HTR-8/SVneo (cell line): ENCODE data around the gene VAV1.
"Not testable (repeated sequence)": the region's sequence is repeated elsewhere in the genome, so short reads cannot be mapped to it uniquely, and the experiment has no call there.

Experiments
- DNase-seq: peaks from one replicate; pipeline ENCODE4 v3.0.0; 2011; ENCODE audit warnings: low spot score, mixed read lengths; ENCODE audit not compliant: insufficient read length
- FAIRE-seq: peaks from 2 replicates; lab custom pipeline; 2011; peaks lifted over from hg19 to GRCh38; lab: Jason Lieb, UNC

The VAV1 gene

DNA sequence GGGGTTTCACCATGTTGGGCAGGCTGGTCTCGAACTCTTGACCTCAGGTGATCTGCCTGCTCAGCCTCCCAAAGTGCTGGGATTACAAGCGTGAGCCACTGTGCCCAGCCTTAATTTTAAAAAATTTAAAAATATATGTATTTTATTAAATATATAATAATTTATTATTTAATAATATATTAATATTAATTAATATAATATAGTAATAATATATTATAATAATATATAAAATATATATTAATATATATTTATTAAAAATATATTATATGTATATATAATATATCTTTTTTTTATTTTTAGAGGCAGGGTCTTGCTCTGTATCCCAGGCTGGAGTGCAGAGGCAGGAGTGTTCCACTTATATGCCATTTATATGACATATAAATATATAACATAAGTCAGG, 61.9 kb downstream of the VAV1 start:
- no peak for FAIRE-seq

DNA sequence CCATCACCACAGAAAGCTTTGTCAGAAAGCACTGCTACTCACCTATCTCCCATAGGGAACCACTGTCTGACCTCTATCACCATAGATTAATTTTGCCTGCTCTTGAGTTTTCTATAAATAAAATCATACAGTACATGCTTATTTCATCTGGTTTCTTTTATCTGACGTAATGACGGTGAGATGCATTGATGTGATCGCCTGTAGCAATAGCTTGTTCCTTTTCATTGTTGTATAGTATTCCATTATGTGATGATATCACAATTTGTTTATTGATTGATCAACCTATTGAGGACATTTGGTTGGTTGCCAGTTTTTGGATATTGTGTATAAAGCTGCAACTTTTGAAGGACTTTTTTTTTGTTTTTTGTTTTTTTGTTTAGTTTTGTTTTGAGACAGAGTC, 63.0 kb downstream of the VAV1 start:
- FAIRE-seq (no peak), DNase-seq (no peak)

More for the DNA sequence above, 61.9 kb downstream of the VAV1 start:
- DNase-seq, result no peak

DNA sequence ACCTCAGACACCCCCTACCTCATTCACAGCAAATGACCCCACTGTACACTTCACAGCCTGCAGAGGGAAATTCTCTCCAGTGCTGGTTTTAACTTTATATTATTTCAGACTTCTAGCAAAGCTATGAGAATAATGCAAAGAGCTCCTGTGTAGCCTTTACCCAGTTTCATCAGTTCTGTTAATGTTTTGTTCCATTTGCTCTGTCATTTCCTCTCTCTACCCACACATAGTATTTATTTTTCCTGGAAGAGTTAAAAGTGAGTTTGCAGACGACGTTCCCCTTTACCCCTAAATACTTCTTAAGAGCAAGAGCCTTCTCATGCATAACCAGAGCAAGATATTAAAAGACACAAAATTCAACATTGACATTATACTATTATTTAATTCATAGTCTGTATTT, 65.0 kb downstream of the VAV1 start:
- DNase-seq, result no peak
- no peak for FAIRE-seq

DNA sequence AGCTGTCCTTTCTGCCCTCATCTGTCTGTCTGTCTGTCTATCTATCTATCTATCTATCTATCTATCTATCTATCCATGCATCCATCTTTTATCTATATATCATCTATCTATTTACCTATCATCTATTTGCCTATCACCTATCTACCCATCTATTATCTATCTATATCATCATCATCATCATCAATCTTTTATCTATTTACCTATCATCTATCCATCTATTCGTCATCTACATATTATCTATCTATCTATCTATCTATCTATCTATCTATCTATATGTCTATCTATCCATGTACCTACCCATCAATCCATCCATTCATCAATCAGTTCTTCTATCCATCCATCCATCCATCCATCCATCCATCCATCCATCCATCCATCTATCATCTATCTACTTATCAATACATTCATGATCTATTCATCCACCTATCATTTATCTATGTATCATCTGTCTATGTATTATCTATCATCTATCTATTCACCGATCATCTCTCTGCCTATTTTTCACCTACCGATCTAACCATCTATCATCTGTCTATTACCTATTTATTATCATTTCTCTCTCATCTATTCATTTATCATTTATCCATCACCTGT, 65.7 kb downstream of the VAV1 start:
- DNase-seq (no peak), FAIRE-seq (no peak)

DNA sequence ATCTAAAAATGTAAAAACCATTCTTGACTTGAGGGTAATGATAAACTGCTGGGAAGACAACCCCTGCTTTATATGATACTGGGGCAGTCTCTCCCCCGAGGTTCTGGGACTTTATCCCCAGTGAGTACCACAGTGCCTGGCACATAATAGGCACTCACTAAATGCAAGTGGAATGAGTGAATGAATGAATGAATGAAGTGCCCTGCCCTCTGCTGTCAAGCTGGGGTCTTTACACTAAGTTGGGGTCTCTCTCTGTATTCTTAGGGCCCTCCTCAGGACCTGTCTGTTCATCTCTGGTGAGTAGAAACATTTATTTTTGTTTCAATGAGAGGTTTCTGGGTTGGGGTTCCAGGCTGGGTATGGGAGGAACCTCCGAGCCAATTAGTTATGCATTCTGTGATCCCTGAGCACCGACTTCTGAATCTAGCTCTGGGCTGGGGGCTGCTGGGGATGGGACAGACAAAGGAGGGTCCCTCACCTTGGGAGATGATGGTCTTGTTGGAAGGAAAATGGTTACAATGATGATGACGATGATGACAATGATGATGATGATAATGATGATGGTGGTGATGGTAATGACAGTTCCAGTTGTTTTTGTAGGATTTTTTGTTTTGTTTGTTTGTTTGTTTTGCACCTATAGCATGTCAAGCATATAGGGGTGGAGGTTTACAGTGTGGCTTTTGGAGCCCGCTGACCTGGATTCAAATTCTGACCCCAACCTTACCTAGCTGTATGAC, 70.5 kb downstream of the VAV1 start:
- FAIRE-seq, result no peak
- DNase-seq, result no peak

DNA sequence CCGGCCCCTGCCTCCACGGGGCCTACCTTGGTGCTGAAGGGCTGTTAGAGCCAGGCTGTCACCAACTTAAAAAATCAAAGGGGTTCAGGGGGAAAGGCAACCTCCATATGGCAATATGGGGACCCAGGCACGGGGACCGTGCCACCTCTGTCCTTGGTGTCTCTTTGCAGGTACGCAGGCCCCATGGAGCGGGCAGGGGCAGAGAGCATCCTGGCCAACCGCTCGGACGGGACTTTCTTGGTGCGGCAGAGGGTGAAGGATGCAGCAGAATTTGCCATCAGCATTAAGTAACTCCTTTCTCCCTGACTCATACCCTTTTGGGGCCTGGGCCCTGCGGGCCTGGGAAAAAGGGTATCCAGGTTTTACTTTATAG, 75.3 kb downstream of the VAV1 start:
- DNase-seq (no peak), FAIRE-seq (no peak)

DNA sequence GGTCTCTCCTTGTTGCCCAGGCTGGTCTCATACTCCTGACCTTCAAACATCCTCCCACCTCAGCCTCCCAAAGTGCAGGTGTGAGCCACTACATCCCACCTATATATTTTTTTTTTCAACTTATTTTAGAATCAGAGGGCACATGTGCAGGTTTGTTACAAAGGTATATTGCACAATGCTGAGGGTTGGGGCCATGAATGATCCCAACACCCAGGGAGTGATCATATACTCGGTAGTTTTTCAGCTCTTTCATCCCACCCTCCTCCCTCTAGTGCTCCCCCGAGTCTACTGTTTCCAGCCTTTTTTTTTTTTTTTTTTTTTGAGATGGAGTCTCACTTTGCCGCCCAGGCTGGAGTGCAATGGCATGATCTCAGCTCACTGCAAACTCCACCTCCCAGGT, 76.5 kb downstream of the VAV1 start:
- DNase-seq, result no peak
- FAIRE-seq, result no peak

DNA sequence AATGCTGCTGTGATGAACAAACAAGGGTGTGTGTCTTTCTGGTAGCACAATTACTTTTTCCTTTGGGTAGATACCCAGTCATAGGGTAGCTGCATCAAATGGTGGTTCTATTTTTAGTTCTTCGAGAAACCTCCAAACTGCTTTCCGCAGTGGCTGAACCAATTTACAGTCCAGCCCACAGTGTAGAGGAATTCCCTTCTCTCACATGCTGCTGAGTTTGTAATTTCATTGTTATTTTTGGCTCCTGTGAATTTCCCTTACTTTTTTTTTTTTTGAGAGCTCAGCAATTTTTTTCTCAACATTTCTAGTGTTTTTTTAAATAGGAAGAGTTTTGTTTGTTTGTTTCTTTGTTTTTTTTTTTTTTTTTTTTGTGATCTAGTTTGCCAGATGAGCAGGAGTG, 77.4 kb downstream of the VAV1 start:
- no peak for DNase-seq
- no peak for FAIRE-seq

DNA sequence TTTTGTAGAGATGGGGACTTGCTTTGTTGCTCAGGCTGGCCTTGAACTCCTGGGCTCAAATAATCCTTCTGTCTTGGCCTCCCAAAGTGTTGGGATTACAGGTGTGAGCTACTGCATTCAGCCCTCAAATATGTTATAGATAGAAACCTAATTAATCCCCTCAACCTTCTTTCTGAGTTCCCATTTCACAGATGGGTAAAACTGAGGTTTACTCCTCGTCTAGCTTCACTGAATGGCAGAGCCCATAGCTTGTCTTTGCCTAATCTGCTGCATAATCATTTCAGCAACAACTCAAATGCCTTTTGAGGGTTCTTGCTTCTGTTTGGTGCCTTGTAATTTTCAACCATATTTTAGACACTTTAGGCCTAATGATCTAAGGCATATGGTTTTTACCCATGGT, 78.9 kb downstream of the VAV1 start:
- DNase-seq (no peak), FAIRE-seq (no peak)

DNA sequence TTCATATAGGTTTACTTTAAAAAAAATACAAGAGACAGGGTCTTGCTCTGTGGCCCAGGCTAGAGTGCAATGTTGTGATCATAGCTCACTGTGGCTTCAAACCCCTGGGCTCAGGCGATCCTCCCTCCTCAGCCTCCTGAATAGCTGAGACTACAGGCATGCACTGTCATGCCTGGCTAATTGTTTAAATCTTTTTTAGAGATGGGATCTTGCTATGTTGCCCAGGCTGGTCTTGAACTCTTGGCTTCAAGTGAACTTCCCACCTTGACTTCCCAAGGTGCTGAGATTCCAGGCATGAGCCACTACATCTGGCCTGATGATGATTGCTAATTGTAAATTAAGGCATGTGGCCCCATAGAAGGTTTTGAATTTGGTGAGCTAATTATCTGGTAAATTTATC, 79.5 kb downstream of the VAV1 start:
- DNase-seq (no peak), FAIRE-seq (no peak)

DNA sequence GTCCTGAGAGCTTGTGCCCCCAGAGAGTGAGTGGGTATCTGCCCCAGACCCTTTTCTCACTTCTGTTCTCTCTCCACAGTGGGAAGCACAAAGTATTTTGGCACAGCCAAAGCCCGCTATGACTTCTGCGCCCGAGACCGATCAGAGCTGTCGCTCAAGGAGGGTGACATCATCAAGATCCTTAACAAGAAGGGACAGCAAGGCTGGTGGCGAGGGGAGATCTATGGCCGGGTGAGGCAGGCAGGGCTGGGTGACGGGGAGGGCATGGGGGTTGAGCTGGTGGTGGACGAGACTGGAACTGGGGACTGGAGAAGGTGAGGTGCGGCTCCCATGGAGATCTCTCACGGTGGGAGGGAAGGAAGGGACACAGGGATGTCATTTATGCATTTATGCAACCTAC, 81.4 kb downstream of the VAV1 start:
- FAIRE-seq (no peak), DNase-seq (no peak)

DNA sequence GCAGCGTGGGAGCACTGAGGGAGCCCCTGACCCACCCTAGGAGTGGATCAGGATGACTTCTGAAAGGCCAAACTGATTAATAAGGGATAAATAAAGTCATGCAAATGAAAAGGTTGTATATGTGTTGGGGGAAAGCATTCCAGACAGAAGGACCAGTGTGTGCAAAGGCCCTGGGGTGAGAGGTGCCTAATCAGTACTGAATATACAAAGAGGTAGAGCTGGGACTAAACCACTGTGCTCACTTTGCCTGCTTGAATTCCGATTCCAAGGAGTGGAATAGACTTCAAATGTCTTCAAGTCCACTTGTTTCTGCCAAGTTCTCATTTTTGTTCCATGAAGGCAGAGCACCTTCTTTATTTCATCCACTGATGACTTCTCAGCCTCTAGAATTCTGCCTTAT, 82.2 kb downstream of the VAV1 start:
- DNase-seq (no peak), FAIRE-seq (no peak)

DNA sequence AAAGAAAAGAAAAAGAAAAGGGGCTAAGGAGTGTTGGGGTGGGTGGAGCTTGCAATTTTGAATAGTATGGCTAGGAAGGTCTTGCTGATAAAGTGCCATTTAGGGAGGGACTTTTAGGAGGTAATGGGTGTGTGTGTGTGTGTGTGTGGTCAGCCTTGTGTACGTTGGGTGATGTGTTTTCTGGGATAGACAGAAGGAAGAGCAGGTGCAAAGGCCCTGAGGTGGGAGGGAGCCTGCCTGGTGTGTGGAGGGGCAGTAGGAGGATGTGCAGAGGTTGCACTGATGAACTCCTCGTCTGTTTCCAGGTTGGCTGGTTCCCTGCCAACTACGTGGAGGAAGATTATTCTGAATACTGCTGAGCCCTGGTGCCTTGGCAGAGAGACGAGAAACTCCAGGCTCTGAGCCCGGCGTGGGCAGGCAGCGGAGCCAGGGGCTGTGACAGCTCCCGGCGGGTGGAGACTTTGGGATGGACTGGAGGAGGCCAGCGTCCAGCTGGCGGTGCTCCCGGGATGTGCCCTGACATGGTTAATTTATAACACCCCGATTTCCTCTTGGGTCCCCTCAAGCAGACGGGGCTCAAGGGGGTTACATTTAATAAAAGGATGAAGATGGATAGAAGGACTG, 84.4 kb downstream of the VAV1 start:
- FAIRE-seq (no peak), DNase-seq (no peak)

DNA sequence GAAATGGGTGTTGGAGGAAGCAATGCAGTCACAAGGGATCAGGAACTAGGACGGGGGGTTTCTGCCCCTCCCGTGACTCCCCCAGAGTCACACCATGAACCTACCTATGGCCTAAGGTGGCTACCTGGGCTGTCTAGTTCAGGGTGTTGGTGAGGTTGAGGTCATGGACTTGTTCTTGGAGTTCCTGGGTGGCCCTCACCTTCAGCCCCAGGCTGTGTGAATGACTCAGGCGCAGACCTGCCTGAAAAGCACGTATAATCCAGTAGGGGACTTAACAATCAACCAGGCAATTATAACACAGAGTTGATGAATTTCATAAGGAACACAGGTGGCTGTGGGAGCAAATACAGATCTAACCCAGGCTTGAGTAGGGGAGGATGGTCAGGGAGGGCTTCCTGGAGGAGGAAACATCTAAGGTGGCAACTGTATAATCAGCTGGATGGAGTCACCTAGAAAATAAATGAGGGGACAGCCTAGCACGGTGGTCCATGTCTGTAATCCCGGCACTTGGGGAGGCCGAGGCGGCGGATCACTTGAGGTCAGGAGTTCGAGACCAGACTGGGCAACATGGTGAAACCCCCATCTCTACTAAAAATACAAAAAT, 89.3 kb downstream of the VAV1 start:
- FAIRE-seq, result no peak
- DNase-seq, result no peak

DNA sequence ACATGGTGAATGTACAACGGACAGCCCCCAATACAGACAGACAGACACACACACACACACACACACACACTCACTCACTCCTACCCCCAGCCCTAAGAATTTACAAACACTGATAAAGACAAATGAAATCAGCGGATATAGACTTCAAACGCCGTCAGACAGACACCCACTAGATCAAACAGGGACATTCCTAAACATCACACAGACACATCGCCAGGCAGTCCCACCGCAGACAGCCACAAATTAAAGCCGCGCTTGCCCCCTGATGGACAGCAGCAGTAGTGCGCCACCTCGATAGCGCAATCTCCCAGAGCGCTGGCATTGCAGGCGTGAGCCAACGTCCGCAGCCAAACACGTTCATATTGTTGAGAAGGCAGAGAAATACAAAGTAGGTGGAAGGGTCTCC, 90.2 kb downstream of the VAV1 start:
- peak; percentile 93 for DNase-seq
- FAIRE-seq, result peak; percentile 82

DNA sequence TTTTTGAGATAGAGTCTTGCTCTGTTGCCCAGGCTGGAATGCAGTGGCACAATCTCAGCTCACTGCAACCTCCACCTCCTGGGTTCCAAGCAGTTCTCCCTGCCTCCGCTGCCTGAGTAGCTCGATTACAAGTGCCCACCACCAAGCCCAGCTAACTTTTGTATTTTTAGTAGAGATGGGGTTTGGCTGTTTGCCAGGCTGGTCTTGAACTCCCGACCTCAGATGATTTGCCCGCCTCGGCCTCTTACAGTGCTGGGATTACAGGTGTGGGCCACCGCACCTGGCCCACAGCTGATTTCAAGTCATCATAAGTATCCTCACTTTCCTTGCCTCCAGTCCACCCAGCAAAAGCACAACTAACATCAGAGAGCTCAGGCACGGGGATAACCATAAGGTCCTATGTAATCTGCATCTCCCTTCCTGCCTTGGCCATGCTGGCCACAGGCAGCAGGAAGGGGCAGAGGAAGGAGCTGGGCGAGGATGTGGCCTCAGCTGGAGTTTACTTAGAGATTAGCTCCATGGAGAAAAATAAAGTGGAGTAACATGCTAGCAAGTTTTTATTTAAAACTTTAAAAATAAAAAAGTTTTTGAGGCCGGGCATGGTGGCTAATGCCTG, 91.9 kb downstream of the VAV1 start:
- FAIRE-seq (no peak), DNase-seq (no peak)

DNA sequence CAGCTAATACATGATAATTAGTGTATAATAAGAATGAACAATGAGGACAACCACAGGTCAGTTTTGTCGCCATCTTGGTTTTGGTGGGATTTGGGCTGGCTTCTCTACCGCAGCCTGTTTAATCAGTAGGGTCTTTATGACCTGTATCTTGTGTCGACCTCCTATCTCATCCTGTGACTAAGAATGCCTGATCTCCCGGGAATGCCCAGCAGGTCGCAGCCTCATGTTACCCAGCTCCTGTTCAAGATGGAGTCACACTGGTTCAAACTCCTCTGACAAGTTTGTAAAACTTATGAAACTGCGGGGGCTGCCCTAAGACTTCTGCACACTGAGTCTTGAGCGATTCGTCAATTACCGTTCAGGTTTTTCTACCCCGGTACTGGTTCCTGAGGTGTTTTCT, 93.3 kb downstream of the VAV1 start:
- DNase-seq (no peak), FAIRE-seq (no peak)

DNA sequence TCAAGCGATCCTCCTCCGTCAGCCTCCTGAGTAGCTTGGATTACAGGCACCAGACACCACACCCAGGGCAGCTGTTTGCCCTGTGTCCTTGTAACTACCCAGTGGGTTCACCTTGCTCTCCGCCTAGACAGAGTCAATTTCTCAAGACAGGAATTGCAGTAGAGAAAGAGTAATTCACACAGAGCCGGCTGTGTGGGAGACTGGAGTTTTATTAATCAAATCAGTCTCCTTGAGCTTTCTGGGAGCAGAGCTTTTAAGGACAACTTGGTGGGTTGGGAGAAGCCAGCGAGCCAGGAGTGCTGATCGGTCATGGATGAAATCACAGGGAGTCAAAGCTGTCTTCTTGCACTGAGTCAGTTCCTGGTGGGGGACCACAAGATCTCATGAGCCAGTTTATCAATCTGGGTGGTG, 94.2 kb downstream of the VAV1 start:
- no peak for FAIRE-seq

DNA sequence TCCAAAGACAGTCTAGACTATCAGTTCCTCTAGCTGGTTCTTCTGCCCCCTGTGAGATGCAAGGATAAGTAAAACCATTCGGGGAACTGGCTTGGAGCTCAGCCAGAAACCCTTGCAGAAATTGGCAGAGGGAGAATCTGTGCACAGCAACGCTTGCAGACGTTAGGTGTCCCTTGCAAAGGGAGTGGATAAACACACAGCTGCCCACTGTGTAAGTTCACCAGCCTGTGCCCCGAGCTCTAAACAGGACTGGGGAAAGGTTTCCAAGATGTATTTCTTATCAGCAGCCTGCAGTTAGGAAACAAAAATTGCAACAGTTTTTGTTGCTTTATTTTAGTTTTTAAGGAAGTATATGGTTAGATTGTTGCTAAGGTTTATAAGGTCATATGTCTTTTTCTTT, 95.8 kb downstream of the VAV1 start:
- DNase-seq (no peak), FAIRE-seq (no peak)

More for the DNA sequence above, 94.2 kb downstream of the VAV1 start:
- no peak for DNase-seq

DNA sequence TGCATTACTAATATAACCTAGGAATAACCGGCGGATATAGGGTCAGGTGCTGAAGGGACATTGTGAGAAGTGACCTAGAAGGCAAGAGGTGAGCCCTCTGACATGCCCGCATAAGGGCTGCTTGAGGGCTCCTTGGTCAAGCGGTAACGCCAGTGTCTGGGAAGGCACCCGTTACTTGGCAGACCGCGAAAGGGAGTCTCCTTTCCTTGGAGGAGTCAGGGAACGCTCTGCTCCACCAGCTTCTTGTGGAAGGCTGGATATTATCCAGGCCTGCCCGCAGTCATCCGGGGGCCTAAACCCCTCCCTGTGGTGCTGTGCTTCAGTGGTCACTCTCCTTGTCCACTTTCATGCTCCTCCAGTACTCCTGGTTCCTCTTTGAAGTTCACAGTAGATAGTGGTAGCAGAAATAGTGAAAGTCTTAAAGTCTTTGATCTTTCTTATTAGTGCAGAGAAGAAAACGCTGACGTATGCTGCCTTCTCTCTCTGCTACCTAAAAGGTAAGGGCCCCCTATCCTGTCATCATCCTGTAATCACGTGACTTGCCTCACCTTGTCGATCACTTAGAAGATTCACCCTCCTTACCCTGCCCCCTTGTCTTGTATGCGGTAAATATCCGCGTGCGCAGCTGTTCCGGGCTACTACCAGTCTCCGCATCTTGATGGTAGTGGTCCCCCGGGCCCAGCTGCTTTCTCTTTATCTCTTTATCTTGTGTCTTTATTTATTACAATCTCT, 96.8 kb downstream of the VAV1 start:
- not testable (repeated sequence) for FAIRE-seq, DNase-seq
